GM12891 (cell line): ENCODE measurements around the gene OR7G1.

Experiments used
- POLR2A ChIP-seq: IDR thresholded peaks from 2 replicates; pipeline ENCODE4 v1.6.1; 2011; ENCODE audit warnings: low read depth, low read length, control low read depth
- POLR2AphosphoS5 ChIP-seq: IDR thresholded peaks from 2 replicates; pipeline ENCODE4 v1.6.1; 2011; ENCODE audit warnings: low read depth, low read length, control low read depth
- SPI1 ChIP-seq: IDR thresholded peaks from 2 replicates; pipeline ENCODE4 v1.6.1; 2011; ENCODE audit warnings: low read depth, low read length, control low read depth
- TAF1 ChIP-seq: IDR thresholded peaks from 2 replicates; pipeline ENCODE4 v1.6.1; 2011; ENCODE audit warnings: low read depth, low read length, control low read depth

DNA sequence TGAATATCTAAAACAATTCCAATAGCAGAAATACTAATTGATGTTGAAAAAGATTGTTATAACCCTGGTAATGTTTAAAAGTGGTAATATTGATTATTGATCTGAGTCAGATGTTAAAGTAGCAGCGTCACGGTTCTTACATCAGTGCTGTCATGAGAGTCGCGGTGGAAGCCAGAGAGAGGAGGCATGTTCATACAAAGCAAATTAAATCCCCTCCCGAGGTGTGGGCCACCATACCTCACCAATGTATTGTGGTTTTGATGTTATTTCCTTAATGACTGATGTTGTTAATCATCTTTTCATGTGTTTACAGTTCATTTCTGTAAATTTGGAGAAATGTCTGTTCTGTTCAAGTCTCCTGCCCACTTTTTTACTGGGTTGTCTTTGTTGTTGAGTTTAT, 35.8 kb upstream of the OR7G1 start:
- TF ChIP-seq POLR2AphosphoS5, result no peak
- no peak for TF ChIP-seq POLR2A
- no peak for TF ChIP-seq TAF1
- TF ChIP-seq SPI1, result no peak
